ENCODE data around the gene HAGH. TPM values are rescaled to one million over a fixed set of nuclear protein-coding genes. Genes with fewer than 3 reads are reported as not detected.

Gene HAGH
- total and polyA plus RNA-seq, 2 experiments from 2014 or later = 169 to 219 TPM

DNA sequence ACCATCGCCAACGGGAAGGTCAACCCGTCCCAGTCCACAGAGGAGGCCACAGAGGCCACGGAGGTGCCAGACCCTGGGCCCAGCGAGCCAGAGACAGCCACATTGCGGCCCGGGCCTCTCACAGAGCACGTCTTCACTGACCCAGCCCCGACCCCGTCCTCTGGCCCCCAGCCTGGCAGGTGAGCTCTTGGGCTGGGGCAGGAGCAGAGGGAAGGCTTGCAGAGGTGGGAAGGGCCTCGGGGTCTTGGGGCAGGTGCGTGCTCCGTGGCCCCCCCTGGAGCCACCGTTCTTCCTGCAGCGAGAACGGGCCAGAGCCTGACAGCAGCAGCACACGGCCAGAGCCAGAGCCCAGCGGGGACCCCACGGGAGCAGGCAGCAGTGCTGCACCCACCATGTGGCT is 60.4 kb downstream of the HAGH start:
- no peak for DNase-seq (ENCODE audit: low read depth in 1 of 2, low spot score in 1 of 2)
- H3K9me3 ChIP-seq (ENCODE audit: low read depth) = no peaks in the 10 kb centered on the region
- H3K4me1 ChIP-seq (ENCODE audit: low read depth) = no peaks in the 10 kb centered on the region
- H3K27me3 ChIP-seq = no peaks in the 10 kb centered on the region
- H3K4me3 ChIP-seq = no peak overlapping the region
- no peak overlapping the region for H3K27ac ChIP-seq
- TF ChIP-seq, protein P1, sequence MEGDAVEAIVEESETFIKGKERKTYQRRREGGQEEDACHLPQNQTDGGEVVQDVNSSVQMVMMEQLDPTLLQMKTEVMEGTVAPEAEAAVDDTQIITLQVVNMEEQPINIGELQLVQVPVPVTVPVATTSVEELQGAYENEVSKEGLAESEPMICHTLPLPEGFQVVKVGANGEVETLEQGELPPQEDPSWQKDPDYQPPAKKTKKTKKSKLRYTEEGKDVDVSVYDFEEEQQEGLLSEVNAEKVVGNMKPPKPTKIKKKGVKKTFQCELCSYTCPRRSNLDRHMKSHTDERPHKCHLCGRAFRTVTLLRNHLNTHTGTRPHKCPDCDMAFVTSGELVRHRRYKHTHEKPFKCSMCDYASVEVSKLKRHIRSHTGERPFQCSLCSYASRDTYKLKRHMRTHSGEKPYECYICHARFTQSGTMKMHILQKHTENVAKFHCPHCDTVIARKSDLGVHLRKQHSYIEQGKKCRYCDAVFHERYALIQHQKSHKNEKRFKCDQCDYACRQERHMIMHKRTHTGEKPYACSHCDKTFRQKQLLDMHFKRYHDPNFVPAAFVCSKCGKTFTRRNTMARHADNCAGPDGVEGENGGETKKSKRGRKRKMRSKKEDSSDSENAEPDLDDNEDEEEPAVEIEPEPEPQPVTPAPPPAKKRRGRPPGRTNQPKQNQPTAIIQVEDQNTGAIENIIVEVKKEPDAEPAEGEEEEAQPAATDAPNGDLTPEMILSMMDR (IDR thresholded peaks at IDR 0.05; ENCODE audit: low read depth, low read length) = no peak
- peaks cover 34% of the 10 kb centered on the region for H3K36me3 ChIP-seq

DNA sequence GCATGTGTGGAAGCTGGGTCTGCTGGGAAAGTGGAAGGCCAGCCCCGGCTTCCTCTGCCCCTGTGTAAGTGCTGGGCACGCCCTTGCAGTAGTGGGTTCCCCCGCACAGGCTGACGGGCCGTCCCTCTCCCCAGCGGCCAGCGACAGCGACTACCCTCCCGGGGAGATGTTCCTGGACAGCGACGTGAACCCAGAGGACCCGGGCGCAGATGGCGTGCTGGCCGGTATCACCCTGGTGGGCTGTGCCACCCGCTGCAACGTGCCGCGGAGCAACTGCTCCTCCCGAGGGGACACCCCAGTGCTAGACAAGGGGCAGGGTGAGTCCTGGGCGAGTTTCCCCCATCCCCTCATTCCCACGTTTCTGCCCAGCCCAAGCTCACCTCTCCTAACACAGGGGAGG is 60.8 kb downstream of the HAGH start:
- DNase-seq (ENCODE audit: low read depth in 1 of 2, low spot score in 1 of 2) = no peak
- TF ChIP-seq, protein P1 (IDR thresholded peaks at IDR 0.05; ENCODE audit: low read depth, low read length) = no peak
- no peak overlapping the region for H3K4me3 ChIP-seq
- H3K27ac ChIP-seq = no peak overlapping the region
- no peaks in the 10 kb centered on the region for H3K4me1 ChIP-seq (ENCODE audit: low read depth)
- no peaks in the 10 kb centered on the region for H3K27me3 ChIP-seq
- H3K36me3 ChIP-seq = peaks cover 34% of the 10 kb centered on the region
- no peaks in the 10 kb centered on the region for H3K9me3 ChIP-seq (ENCODE audit: low read depth)

DNA sequence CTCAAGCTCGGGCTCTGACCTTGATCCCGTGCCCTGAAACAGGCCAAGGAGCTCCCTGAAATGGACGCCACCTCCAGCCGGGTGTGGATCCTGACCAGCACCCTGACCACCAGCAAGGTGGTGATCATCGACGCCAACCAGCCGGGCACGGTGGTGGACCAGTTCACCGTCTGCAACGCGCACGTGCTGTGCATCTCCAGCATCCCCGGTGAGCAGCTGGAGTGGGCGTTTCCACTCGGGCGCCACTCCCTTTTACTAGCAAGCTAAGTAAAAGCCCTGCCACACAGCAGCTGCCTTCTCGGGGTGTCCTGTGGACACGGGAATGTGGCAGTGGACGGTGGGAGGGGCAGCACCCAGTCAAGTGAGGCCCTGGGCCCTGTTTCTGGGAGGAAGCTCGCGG is 61.7 kb downstream of the HAGH start:
- no peaks in the 10 kb centered on the region for H3K9me3 ChIP-seq (ENCODE audit: low read depth)
- peaks cover 34% of the 10 kb centered on the region for H3K36me3 ChIP-seq
- H3K4me3 ChIP-seq = no peak overlapping the region
- TF ChIP-seq, protein P1 (IDR thresholded peaks at IDR 0.05; ENCODE audit: low read depth, low read length) = no peak
- H3K27ac ChIP-seq = no peak overlapping the region
- no peaks in the 10 kb centered on the region for H3K4me1 ChIP-seq (ENCODE audit: low read depth)
- DNase-seq (ENCODE audit: low read depth in 1 of 2, low spot score in 1 of 2) = no peak
- H3K27me3 ChIP-seq = no peaks in the 10 kb centered on the region

DNA sequence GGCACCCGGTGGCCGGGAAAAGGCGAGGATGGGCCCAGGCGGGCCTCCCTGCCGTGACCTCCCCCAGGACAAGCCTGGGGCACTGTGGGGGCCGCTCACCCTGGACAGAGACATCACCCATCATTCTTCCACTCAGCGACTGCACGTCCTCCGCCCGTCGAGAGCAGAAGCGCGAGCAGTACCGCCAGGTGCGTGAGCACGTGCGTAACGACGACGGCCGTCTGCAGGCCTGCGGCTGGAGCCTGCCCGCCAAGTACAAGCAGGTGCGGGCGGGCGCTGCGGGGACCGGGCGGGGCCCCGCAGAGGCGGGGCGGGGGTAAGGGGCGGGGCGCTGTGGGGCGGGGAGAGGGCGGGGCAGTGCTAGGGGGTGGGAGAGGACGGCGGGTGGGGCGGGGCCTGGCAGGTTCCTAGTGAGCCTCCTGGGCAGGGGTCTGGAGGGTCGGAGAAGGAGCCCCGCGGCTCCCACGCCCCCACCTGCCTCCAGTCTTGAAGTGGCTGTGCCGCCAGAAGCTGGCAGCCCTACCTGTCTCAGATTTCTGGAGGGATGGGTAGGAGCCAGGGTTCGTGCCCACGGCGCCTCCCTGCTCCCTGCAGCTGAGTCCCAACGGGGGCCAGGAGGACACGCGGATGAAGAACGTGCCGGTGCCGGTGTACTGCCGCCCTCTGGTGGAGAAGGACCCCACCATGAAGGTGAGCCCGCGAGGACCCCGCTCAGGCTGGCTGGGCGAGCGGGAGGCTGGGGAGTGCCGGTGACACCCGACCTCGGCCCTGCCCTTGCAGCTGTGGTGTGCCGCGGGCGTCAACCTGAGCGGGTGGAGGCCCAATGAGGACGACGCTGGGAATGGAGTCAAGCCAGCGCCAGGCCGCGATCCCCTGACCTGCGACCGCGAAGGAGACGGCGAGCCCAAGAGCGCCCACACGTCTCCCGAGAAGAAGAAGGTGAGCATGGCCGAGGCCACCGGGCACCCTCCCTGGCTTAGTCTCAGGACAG is 62.8 kb downstream of the HAGH start:
- Histone ChIP-seq H3K36me3 (peaks cover 34% of the 10 kb centered on the region), H3K4me3 (no peak overlapping the region), H3K4me1 (ENCODE audit: low read depth) (no peaks in the 10 kb centered on the region)

DNA sequence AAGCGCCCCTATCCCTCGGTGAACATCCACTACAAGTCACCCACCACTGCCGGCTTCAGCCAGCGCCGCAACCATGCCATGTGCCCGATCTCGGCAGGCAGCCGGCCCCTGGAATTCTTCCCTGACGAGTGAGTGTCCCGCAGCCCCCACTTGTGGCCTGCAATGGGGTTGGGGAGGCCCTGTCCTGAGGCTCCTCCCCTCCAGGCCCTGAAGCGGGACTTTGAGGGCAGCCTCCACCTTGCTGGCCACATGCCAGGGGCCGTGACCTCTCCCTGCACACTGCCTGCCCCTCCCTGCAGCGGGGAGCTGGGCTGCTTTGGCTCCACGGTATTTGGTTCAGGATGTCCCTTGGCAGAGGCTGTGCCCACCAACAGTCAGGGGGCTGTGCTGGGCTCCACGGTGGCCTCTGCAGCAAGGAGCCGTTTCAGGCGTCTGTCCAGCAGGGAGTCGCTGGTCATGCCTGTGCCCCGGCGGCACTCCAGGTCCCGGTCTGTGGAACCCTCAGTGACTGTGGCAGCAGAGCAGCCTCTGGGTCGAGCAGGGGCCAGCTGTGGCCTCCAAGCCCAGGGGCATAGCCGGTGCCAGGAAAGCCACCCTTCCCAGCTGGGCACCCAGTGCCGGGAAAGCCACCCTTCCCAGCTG is 63.6 kb downstream of the HAGH start:
- Histone ChIP-seq H3K27me3 (no peaks in the 10 kb centered on the region), H3K9me3 (ENCODE audit: low read depth) (no peaks in the 10 kb centered on the region), H3K36me3 (peaks cover 37% of the 10 kb centered on the region), H3K4me3 (no peak overlapping the region), H3K4me1 (ENCODE audit: low read depth) (no peaks in the 10 kb centered on the region), H3K27ac (no peak overlapping the region)
- TF ChIP-seq, protein P1 (IDR thresholded peaks at IDR 0.05; ENCODE audit: low read depth, low read length) = no peak
- DNase-seq (ENCODE audit: low read depth in 1 of 2, low spot score in 1 of 2) = no peak

More for the DNA sequence above, 62.8 kb downstream of the HAGH start:
- TF ChIP-seq, protein P1 (IDR thresholded peaks at IDR 0.05; ENCODE audit: low read depth, low read length) = peak; percentile 38
- H3K27me3 ChIP-seq = no peaks in the 10 kb centered on the region
- H3K27ac ChIP-seq = no peak overlapping the region
- H3K9me3 ChIP-seq (ENCODE audit: low read depth) = no peaks in the 10 kb centered on the region
- DNase-seq (ENCODE audit: low read depth in 1 of 2, low spot score in 1 of 2) = peak; percentile 41 to 60
